Measurements from ENCODE around the gene LSAMP.

The LSAMP gene

DNA sequence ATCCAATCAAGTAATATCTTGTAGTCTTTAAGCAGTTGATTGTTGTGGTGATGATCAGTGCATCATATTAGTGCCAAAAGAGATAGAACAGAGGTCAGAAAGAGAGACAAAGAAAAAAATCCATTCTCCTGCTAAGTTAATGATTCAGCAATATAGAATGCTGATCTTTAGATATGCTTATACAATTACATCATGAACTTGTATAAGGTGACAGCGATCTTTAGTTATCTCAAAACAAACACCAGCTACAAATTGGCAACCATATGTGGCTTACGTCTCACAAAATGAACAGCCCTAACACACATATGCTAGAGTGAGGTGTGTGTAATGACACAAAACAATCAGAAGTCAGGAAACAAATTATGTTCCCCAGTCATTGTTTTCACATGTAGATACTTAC, 12.5 kb downstream of the LSAMP start:
- DNase-seq (ENCODE audit: low spot score): no peak

DNA sequence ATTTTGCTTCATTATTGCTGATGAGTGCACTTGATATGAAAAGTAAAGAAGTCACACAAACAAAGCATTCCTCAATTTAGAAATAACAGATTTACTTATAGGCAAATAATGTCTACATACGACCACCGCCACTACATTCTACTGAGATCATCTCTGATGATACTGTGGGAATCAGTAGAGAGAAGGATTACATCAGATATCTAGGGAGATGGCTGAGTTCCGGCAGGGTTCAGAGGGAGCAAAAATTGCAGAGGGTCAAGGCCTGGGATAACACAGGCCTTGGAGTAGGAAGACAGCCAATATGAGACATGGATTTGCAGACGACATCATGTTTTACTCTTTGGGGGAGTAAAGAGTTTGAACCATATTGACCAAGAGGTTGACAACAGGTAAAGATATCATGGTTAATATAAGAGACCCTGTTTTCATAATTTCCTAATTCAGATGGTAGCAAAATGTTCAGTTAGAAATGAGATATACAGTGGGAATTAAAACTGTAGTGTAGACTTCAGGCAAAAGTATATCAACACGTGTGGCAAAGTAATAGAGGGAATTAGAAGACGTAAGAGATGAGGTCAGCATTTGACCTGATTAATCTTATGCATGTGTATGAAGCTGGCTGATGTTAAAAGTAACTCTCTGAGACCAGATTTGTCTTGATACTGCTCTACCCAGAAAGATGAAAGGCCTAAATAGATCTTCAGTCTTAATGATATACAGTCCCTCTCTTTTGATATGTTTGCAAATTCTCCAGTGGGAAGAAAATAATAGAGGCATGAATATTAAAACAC, 15.6 kb downstream of the LSAMP start:
- DNase-seq (ENCODE audit: low spot score): no peak

DNA sequence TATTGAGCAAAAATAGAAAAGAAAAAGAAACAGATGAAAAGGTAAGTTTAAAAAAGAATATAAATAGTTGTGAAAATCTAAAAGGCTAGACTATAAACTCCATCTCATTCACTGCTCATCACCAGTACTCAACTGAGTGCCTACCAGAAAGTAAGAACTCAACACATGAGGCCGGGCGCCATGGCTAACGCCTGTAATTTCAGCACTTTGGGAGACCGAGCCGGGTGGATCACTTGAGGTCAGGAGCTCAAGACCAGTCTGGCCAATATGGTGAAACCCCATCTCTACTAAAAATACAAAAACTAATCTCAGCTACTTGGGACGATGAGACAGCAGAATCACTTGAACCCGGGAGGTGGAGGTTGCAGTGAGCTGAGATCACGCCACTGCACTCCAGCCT, 19.3 kb downstream of the LSAMP start:
- no peak for DNase-seq (ENCODE audit: low spot score)

DNA sequence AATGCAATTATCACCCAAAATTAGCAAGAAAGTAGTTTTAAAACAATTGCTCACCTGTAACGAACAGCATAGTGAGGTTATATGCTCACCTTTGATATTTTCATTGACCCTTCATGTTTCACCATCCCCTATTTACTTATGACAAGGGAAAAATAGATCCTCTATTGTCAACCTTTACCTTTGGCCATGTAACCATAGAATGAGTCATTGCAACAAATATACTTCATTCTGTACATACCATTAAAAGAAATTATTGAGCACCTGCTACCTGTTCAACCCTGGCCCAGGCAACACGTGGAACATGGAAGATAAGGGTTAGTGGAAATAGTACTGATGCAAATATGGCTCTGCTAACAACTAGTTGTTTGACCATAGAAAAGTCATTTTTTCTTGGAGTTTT, 20.2 kb downstream of the LSAMP start:
- DNase-seq (ENCODE audit: low spot score): no peak

DNA sequence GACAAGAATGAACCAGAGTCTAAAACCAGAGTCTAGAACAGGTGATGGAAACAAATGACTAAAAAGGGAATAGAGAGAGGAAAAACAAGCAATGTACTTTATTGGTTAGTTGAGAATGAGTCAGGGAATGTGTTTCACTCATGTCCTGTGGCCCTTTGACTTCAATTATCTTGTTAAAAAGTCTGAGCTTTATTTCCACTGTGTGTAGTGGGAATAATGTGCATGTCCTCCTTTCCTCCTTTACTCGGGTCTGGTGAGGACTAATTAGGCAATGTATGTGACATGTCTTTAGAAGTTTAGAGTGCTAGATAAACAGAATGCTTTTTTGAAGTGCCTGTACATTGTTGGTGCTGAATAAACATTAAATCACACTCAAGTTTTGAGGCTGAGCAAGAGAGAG, 21.3 kb downstream of the LSAMP start:
- no peak for DNase-seq (ENCODE audit: low spot score)

DNA sequence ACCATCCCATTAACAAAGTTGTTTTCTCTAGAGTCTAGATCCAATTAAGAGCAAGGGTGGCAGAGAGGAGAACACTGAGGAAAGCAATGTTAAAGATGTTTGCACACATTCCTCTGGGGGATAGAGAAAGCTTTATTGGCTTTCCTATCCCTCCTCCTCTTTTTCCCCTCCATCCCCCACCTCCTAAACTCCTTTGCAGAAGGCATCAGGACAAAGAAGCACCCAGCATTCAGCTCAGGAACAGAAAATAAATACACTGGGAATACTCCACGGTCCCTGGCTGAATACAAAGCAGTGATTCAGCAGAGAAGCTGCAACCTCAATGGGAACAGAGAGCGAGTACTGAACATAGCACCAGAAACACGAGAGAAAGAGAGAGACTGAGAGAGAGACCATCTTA, 21.9 kb downstream of the LSAMP start:
- no peak for DNase-seq (ENCODE audit: low spot score)

DNA sequence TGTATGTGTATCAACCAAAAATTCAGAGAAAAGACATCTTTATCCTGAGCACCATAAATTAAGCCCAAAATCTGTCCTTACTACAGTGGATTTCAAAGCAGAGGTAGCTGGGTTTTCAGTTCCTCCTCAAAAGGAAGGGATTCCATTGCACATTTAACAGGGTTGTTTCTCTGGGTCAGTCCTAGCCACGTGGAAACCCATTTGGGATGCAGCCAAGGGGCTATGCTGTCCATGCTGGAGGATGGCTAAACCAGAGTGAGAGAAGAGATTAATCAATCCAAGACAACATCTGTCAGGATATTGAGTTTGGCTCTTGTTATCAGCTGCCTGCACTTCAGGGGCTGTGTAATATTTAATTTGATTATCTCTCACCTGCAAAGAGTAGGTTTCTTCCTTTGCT, 28.1 kb downstream of the LSAMP start:
- DNase-seq (ENCODE audit: low spot score): no peak

DNA sequence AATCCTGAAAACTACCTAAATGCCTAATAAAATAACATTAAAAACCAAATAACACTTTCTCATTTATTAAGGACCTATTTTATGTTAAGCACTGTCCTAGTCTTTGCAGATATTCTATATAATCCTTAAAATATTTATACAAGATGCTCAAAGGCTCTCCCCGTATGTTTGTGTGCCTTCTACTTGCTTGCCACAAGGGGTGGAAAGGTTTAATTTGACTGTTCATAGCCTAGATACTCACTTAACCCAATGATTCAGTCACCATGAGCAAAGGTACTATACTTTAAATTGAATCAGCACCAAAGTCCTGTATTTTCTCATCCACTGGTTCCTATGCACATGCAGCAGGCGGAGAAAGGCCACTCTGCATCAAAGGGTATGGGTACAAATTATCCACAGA, 32.0 kb downstream of the LSAMP start:
- no peak for DNase-seq (ENCODE audit: low spot score)

DNA sequence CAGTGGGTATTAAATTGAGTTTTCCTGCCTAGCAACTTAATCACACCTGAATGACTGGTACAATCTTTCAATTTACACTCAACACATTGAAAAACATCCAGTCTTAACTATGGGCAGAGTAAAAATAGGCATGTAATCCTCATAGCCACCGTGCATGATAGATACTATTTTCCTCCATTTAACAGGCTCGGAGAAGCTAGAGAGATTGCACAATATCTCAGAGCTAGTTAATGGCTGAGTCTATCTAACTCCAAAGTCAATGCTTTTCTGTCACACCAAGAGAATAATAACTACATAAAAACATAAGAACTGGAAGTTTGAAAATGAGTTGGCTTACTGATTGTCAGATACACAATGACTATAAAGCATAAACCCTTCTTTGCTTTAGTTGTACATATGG, 36.8 kb downstream of the LSAMP start:
- no peak for DNase-seq (ENCODE audit: low spot score)

DNA sequence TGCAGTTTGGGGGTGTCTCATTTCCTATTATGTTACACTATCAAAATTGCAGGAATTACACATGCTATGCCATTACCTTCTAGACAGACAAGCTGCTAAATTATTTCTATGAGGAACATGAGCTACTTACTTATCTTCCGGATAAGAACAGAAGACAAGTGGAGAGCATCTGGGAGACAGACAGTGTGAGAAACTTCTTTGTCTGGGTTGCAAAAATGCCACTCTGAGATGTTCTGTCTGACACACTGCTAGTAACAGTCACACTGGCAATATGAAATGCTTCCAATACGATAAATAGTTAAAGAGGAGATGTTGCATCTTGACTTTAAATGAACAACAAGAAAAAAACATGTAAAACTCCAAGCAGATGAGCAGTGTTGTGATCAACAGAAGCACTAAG, 40.1 kb downstream of the LSAMP start:
- no peak for DNase-seq (ENCODE audit: low spot score)

DNA sequence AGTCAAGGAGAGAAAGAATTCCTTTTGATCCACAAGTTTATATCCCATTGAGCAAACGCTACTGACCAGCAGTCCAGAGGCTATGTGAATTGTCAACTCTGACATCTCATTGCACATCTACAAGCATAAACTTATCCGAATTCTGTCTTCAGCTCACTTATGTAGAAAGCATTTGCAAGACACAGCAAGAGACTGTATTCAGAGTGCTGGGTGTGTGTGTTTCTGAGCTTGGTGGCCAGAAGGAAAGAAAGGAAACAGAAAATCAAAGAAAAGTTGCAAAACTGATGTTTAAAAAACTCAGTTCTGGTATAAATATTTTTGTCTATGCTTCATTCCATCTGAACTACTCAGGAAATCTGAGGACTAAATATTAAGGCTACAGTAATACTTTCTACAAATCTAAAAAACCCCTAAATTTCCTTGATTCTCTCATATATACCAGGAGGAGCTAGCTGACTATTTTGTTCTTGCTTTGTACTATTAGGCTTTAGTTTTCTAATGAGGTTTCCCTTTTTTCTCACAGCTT, 45.5 kb downstream of the LSAMP start:
- no peak for DNase-seq (ENCODE audit: low spot score)

DNA sequence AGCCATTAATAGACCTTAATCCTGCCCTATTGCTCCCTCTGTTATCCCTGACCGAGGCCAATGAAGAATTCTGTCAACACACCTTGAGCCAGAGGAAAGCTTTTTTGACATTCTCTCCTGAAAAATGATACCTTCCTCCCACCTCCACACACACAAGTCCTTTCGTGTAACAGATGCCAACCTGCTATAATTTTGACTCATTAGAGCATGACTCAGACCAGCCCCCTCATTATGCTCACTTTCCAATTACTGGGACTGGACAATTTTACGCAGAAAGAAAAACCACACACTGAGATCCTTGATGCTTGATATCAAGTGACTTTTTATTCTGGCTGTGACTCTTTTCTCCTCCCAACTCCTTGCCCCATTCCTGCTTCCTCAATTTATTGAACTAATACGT, 50.9 kb downstream of the LSAMP start:
- DNase-seq (ENCODE audit: low spot score): no peak

DNA sequence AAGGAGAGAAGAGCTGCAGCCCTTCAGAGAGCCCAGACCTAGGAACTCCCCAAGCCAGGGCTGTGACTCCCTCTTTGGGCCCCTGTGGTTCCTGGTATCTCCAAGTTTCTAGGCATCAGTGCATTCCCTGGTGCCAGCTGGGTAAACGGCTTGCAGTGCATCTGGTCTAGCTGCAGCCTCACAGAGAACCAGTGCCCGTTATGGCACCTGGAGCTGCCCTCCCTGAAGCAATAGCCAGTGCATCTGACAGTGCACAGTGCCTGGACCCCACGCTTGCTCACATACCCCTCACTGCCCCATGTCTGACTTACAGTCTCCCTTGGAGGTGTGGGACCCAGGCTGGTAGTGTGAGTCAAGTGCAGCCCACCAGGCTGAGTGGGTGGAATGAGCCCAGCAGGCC, 52.1 kb downstream of the LSAMP start:
- no peak for DNase-seq (ENCODE audit: low spot score)

DNA sequence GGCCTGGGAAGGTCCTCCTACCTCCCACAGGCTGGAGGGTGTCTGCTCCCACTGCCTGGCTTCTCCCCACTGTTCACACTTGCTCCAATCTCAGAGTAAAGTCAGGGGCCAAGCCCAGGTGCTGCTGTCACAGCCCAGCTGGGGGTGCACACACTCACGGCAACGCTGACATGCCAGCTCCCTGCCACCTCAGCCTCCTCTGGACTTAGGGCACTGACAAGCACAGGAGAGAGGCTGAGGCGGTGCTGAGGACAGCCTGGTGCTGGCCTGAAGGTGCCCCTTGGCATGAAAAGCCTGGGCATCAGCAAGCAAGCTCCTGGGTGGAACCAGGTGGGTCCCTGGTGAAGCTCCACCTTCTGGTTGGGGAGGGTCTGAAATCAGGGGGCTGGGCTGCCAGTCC, 53.0 kb downstream of the LSAMP start:
- DNase-seq (ENCODE audit: low spot score): no peak

DNA sequence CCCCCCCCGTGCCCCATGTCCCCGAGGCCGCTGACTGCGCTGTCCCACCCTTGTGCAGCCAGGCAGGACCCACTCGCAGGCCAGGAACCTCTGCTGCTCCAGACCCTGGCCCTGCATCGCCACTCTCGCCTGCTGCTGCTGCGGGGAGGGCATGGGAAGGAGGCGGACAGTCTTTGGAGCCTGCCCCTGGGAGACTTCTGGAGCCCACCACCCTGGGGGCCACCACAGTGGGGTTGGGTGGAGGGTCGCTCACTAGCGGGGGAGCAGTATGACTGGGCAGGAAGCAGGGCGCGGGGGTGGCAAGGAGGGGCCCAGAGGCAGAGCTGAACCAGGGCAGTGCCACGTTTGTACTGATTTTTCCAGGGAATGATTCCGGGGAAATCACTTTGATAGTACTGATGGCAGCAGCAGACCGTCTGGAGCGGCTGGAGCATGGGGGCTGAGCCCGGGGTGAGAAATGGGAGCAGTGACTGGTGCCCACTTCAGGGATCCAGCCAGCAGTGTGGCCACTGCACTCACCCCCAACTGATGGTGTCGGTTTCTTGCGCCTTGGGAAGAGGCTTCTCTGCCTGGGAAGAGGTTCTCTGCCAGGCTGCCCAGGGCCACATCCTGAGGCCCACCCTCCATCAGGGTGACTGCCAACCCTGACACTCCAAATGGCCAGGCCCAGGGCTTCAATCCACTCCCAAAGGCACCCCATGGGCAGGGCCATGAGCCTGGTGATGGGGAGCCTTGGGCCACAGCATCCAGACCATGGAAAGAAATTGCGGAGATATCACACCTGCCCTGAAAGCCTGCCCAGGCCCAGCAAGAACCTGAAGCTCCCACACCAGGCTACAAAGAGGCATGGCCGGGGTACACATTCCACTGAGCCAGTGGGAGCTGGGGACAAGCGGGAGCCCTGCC, 53.7 kb downstream of the LSAMP start:
- no peak for DNase-seq (ENCODE audit: low spot score)

DNA sequence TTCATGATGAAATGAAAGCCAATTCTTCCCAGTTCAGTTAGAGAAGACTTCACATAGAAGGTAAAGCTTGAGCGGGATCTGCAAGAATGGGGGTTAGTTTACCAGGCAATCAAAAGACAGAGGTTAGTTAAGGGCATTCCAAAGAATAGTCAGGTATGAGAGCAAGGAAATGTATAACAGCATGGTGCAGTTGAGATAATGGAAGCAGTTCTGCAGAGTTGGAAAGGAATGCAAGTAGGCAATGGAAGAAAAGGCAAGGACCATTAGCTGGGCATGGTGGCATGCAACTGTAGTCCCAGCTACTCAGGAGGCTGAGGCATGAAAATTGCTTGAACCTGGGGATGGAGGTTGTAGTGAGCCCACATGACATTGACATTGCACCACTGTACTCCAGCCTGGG, 55.0 kb downstream of the LSAMP start:
- DNase-seq (ENCODE audit: low spot score): no peak

DNA sequence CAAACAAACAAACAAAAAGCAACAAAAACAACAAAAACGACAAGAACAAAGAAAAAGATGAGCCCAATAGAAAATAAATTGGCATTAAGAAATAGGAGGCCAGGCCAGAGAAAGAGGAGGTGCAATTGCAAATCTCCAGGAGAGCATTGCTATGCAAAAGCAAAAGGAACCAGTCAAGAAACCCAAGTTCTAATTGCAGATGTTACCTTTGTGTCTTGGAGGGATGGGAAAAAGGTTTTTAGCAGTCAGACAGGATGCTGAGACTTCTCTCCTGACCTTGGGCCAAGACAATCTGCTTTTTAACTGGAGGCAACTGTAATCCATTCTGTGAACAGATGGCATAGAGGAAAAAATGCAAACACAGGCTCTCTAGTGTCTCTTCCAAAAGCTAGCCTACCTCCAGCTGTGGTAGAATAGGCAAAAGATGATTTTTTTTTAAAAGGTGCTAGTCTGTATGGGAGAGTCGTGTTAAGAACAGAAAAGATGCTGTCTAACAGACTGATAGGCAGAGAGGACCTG, 56.4 kb downstream of the LSAMP start:
- DNase-seq (ENCODE audit: low spot score): no peak

DNA sequence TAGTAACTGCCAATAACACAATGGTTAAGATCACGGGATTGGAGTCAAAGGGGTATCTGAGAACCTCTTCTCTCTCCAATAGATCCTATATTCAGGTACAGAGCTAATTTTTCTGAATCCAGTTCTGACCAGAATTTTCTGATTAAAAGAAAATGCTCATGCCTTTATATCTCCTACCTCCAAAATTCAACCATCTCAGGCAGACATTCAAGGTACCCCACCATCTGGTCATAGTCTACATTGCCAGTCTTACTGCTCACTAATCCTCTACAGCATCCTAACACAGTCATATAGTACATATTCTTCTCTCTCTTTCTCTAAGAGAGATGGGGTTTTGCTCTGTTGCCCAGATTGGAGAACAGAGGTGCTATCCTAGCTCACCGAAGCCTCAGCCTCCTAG, 59.1 kb downstream of the LSAMP start:
- DNase-seq (ENCODE audit: low spot score): no peak

DNA sequence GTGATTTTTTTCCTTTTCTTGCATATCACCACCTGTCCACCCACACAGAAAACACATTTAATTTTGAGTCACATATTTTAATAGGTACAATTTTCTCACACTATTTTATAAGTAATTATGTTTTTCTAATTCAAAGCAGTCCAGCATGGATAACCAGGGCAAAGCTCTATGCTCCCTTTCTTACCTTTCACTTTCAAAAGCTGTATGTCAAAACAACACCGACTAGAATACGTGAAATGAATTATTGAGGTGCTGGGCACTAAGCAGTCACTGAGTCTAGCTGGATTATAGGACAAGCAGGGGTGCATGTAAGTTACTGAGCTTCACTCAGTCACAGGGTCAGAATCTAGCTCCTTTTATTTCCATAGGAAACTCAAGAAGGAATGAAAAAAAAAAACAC, 60.6 kb downstream of the LSAMP start:
- no peak for DNase-seq (ENCODE audit: low spot score)

DNA sequence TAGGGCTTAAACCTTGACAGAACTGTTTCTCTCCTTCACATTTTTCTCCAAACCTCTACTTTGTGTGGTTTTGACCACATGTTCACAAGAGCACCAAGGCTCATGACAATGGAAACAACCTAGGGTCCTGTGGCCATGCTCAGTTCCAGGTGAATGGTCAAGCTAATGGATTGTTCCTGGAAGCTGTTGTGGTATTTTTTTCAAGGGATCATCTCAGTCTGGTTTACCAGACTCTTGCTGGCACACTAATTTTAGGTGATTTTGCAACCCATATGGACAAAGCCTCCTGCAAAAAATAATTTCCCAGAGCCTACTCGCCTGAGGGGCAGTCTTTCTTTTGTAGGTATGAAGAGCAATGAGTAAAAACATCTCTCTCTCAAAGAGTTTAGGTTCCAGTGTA, 67.2 kb downstream of the LSAMP start:
- DNase-seq (ENCODE audit: low spot score): no peak

DNA sequence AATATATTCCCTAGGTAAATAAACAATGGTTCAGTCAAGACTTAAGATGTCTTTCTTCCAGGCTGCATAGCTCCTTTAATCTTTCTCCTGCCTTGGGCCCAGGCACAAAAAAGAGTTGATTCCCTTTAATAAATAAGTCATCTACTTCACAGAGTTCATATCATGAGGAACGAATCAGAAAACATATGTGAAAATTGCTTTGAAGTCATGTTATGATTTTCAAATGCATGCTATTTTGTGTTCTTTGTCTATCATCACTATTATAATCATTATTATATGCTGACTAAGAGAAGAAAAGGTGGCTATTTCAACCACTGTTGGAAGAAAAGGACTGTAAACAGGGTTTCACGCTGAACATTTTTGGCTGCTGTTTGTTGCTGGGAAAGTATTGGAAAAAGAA, 70.4 kb downstream of the LSAMP start:
- DNase-seq (ENCODE audit: low spot score): no peak

DNA sequence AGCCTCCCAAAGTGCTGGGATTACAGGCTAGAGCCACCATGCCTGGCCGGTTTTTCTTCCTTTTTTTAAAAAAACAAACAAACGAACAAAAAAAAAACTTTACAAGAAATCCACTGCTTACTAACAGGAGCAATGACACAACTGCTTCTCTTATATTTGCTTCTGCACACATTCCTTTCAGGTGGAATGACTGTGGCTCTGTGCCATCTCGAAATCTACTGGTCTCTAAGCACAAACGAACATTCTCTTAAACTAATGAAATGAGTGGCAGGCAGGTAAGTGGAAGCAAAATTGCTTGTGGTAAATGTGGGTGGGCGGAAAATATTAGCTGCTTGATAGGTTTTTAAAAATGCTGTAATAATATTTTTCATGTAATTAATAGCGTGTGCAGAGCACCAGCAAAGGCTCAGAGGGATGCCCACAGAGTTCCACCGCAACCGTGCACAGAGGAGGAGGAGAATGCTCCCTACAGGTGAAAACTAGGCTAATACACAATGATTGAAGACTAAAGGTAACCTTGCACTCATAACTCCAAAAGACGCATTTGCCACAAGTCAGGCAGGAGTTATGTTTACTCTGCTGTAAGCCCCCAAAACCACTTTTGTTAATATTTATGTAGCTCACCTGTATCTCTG, 77.4 kb downstream of the LSAMP start:
- no peak for DNase-seq (ENCODE audit: low spot score)

DNA sequence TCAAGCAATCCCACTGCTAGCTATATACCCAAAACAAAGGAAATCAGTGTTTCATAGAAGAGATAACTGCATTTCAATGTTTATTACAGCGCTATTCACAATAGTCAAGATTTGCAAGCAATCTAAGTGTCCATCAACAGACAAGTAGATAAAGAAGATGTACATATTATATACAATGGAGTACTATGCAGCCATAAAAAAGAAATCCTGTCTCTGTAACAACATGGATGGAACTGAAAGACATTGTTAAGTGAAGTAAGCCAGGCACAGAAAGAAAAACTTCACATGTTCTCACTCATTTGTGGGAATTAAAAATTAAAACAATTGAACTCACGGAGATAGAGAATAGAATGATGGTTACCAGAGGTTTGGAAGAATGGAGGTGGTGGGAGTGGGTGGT, 89.2 kb downstream of the LSAMP start:
- DNase-seq (ENCODE audit: low spot score): no peak
